SU-DHL-6 (cell line): ENCODE measurements around the gene NEU3.

Source experiments
- H2AFZ ChIP-seq: fragments of 200-600 bp; sonication (generic); 2 replicates; pipeline ENCODE4 v1.6.1; 2014; ENCODE audit warnings: low read depth, mild to moderate bottlenecking, moderate library complexity, mixed read lengths, antibody characterized with exemption, low read length; ENCODE audit not compliant: severe bottlenecking
- H3F3A ChIP-seq: fragments of 200-600 bp; shearing (Covaris generic); 2 replicates; pipeline ENCODE4 v1.6.0; 2016; ENCODE audit warnings: antibody characterized with exemption, mild to moderate bottlenecking; ENCODE audit not compliant: insufficient read depth
- H3K27ac ChIP-seq: fragments of 200-600 bp; sonication (generic); 2 replicates; pipeline ENCODE4 v1.5.1; 2016; ENCODE audit warnings: low read depth, mild to moderate bottlenecking, low read length, moderate library complexity, mixed read lengths
- H3K27me3 ChIP-seq: fragments of 200-600 bp; sonication (generic), shearing (Covaris generic); 2 replicates; pipeline ENCODE4 v1.6.0; 2014; ENCODE audit warnings: mild to moderate bottlenecking, low read length
- H3K36me3 ChIP-seq: fragments of 200-600 bp; sonication (generic); 2 replicates; pipeline ENCODE4 v1.6.1; 2014; ENCODE audit warnings: mild to moderate bottlenecking, low read length, mixed read lengths
- H3K4me2 ChIP-seq: fragments of 300-600, 200-600 bp; shearing (Covaris generic), sonication (generic); 2 replicates; pipeline ENCODE4 v1.6.0; 2014; ENCODE audit warnings: low read length, low read depth, mild to moderate bottlenecking; ENCODE audit not compliant: poor library complexity, severe bottlenecking
- H3K4me3 ChIP-seq: fragments of 200-600 bp; sonication (generic); 2 replicates; pipeline ENCODE4 v1.5.1; 2014; ENCODE audit warnings: antibody characterized with exemption, low read length, mild to moderate bottlenecking, mixed read lengths; ENCODE audit not compliant: insufficient read depth, poor library complexity, severe bottlenecking
- H3K79me2 ChIP-seq: fragments of 200-600 bp; sonication (generic); 2 replicates; pipeline ENCODE4 v1.6.1; 2014; ENCODE audit warnings: mild to moderate bottlenecking, low read length, moderate library complexity; ENCODE audit not compliant: insufficient read depth
- H3K9ac ChIP-seq: fragments of 200-600 bp; sonication (generic); 2 replicates; pipeline ENCODE4 v1.7.0; 2014; ENCODE audit warnings: mild to moderate bottlenecking, low read length
- H3K9me2 ChIP-seq: fragments of 200-600 bp; sonication (generic); replicated peaks from 2 replicates; pipeline ENCODE4 v1.6.1; 2014; ENCODE audit warnings: low read length; ENCODE audit not compliant: insufficient read depth
- H3K9me3 ChIP-seq: fragments of 200-600 bp; sonication (generic); 2 replicates; pipeline ENCODE4 v1.6.1; 2014; ENCODE audit warnings: low read length, mixed read lengths; ENCODE audit not compliant: insufficient read depth
- H4K20me1 ChIP-seq: fragments of 200-600 bp; sonication (generic); 2 replicates; pipeline ENCODE4 v1.6.1; 2014; ENCODE audit warnings: low read depth, mild to moderate bottlenecking, antibody characterized with exemption, low read length, moderate library complexity, mixed read lengths
- EZH2phosphoT487 ChIP-seq: fragments of 200-600 bp; sonication (generic), shearing (Covaris generic); conservative IDR thresholded peaks from 2 replicates; pipeline ENCODE4 v1.6.1; 2018; ENCODE audit warnings: mild to moderate bottlenecking, antibody characterized with exemption, low read length, moderate library complexity, mixed read lengths
- TF ChIP-seq, protein P1 (sequence below): fragments of 200-600 bp; sonication (generic); IDR thresholded peaks from one replicate; pipeline ENCODE4 v1.5.1; 2017; ENCODE audit warnings: antibody characterized with exemption, mild to moderate bottlenecking, low read length, moderate library complexity; ENCODE audit not compliant: insufficient read depth, poor library complexity, severe bottlenecking

Gene NEU3

DNA sequence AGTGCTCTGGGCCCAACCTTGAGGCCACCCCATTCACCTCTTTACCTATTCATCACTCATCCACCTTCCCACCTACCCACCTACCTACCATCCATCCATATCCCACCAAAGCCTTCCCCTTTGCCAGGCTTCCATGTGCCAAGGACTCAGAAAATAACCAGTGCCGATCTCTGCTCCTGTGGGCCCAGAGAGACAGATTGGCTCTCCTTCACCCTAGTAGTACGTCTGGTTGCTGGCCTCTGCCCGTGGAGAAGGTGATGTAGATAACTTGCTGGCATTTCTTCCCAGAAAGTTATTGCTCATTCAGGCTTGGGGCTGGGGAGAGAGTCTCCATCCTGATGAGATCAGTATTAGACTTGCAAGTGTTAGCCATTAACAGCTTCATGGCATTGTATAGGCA lies 45.2 kb downstream of the NEU3 start:
- Histone ChIP-seq H3K79me2 (no peaks in the 10 kb centered on the region), H3K9me2 (no peaks in the 10 kb centered on the region), H3K9ac (no peak overlapping the region), H3K9me3 (no peaks in the 10 kb centered on the region), H3K27me3 (no peaks in the 10 kb centered on the region), H3K36me3 (no peaks in the 10 kb centered on the region), H2AFZ (no peak overlapping the region), H4K20me1 (no peaks in the 10 kb centered on the region), H3K4me2 (no peak overlapping the region), H3K4me3 (no peak overlapping the region), H3K27ac (no peak overlapping the region), H3F3A (0 out of 2 replicates have a peak, but pooled peaks cover 2% of the 10 kb centered on the region)
- TF ChIP-seq, protein P1, sequence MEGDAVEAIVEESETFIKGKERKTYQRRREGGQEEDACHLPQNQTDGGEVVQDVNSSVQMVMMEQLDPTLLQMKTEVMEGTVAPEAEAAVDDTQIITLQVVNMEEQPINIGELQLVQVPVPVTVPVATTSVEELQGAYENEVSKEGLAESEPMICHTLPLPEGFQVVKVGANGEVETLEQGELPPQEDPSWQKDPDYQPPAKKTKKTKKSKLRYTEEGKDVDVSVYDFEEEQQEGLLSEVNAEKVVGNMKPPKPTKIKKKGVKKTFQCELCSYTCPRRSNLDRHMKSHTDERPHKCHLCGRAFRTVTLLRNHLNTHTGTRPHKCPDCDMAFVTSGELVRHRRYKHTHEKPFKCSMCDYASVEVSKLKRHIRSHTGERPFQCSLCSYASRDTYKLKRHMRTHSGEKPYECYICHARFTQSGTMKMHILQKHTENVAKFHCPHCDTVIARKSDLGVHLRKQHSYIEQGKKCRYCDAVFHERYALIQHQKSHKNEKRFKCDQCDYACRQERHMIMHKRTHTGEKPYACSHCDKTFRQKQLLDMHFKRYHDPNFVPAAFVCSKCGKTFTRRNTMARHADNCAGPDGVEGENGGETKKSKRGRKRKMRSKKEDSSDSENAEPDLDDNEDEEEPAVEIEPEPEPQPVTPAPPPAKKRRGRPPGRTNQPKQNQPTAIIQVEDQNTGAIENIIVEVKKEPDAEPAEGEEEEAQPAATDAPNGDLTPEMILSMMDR, result no peak
- no peak for TF ChIP-seq EZH2phosphoT487

DNA sequence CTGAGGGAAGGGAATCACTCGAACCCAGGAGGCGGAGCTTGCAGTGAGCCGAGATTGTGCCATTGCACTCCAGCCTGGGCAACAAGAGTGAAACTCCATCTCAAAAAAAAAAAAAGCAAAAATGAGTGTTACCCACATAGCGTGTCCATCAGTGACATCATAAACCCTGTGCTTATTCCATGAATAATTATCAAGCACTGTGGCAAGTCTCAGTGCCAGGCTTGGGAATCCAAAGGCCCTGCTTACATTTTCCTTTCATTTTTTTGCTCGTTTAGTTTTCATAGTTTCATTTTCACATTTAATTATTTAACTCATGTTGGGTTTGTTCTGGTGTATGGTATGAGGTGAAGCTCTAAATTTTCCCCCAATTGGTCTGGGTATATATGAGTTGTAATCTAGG lies 46.5 kb downstream of the NEU3 start:
- peak overlapping the region; percentile 30 for H3K4me2 ChIP-seq
- peak overlapping the region; percentile 35; the same call in 1 of the 2 replicates for H3K27ac ChIP-seq
- H3F3A ChIP-seq, result 0 out of 2 replicates have a peak, but pooled peaks cover 2% of the 10 kb centered on the region
- H3K36me3 ChIP-seq, result no peaks in the 10 kb centered on the region
- H3K9ac ChIP-seq, result no peak overlapping the region
- no peak overlapping the region for H2AFZ ChIP-seq
- no peaks in the 10 kb centered on the region for H3K9me3 ChIP-seq
- H3K4me3 ChIP-seq, result no peak overlapping the region
- no peaks in the 10 kb centered on the region for H4K20me1 ChIP-seq
- TF ChIP-seq, protein P1, result no peak
- no peak for TF ChIP-seq EZH2phosphoT487
- H3K27me3 ChIP-seq, result no peaks in the 10 kb centered on the region
- no peaks in the 10 kb centered on the region for H3K79me2 ChIP-seq
- no peaks in the 10 kb centered on the region for H3K9me2 ChIP-seq

DNA sequence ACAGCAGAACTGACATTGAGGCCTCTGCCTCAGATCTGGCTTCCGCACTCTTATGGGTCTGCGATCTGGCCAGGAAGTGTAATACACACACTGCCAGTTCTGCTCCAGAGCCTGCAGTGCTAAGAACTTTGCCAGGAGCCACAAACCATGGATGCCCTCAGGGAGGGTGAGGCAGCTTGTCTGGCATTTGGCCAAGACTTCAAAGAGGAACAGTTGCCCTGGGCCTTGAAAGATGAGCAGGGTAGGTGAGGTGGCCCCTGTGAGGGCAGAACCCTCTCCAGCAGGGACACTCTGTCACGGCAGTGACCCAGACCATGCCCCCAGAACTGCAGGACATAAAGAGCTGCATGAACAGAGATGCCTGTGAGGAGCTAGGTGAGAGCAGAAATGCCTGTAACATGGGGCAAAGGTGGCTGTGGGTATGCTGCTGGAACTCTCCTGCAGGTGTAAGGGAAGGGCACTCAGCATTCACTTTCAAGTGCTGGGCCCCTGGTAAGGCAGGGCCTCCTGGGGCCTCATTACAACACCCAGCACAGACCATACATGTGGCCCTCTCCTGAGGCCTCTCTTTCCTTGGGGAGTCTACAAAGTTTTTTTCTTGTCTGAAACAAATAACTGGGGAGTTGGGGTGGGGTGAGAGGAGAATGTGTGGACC lies 47.3 kb downstream of the NEU3 start:
- no peak for TF ChIP-seq EZH2phosphoT487
- Histone ChIP-seq H3K36me3 (no peaks in the 10 kb centered on the region), H3K9me2 (no peaks in the 10 kb centered on the region), H3K4me2 (peak overlapping the region; percentile 30), H3F3A (0 out of 2 replicates have a peak, but pooled peaks cover 2% of the 10 kb centered on the region), H2AFZ (peak overlapping the region; percentile 49), H3K9ac (peak overlapping the region; percentile 10; the same call in 1 of the 2 replicates), H3K9me3 (no peaks in the 10 kb centered on the region), H3K4me3 (no peak overlapping the region), H3K27ac (peak overlapping the region; percentile 35; the same call in 1 of the 2 replicates), H3K27me3 (no peaks in the 10 kb centered on the region), H3K79me2 (no peaks in the 10 kb centered on the region), H4K20me1 (no peaks in the 10 kb centered on the region)

DNA sequence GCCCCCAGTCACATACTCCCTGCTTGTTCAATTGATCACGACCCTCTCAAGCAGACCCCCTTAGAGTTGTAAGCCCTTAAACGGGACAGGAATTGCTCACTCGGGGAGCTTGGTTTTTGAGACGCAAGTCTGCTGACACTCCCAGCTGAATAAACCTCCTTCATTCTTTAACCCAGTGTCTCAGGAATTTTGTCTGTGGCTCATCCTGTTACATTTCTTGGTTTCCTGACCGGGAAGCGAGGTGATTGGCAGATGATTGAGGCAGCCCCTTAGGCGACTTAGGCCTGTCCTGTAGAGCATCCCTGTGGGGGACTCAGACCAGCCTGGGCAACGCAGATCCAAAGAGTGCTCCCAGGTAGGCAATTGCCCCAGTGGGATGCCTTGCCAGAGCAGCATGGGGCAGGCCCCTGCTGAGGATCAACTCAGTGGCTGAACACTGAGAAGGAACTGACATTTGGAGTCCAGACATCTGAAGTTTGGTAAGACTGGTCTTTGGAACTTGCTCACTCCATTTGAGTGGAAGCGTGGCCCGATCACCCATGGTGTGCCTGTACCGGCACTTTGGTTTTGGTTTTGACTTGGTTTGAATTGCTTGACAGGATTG lies 51.5 kb downstream of the NEU3 start:
- no peak overlapping the region for H2AFZ ChIP-seq
- H3K9me2 ChIP-seq, result no peaks in the 10 kb centered on the region
- H3K79me2 ChIP-seq, result no peaks in the 10 kb centered on the region
- TF ChIP-seq, protein P1, result no peak
- H4K20me1 ChIP-seq, result no peaks in the 10 kb centered on the region
- 0 out of 2 replicates have a peak, but pooled peaks cover 2% of the 10 kb centered on the region for H3F3A ChIP-seq
- no peak overlapping the region for H3K4me2 ChIP-seq
- H3K4me3 ChIP-seq, result no peak overlapping the region
- H3K9ac ChIP-seq, result no peak overlapping the region
- H3K36me3 ChIP-seq, result no peaks in the 10 kb centered on the region
- H3K27ac ChIP-seq, result no peak overlapping the region
- no peaks in the 10 kb centered on the region for H3K27me3 ChIP-seq
- no peaks in the 10 kb centered on the region for H3K9me3 ChIP-seq
